GM12865 (cell line): Measurements from ENCODE around the gene CSNK1A1.

Experiments used
- DNase-seq: peaks from one replicate; pipeline ENCODE4 v3.0.0; 2010; ENCODE audit warnings: low read depth
- H3K4me3 ChIP-seq: 2 replicates; pipeline ENCODE4 v1.5.1; 2011; ENCODE audit warnings: mild to moderate bottlenecking, low read depth, low read length, control low read depth
- TF ChIP-seq, protein P1 (sequence below): IDR thresholded peaks from 2 replicates; pipeline ENCODE4 v1.5.1; 2011; ENCODE audit warnings: low read length, control low read depth, low read depth, inconsistent platforms; ENCODE audit not compliant: insufficient read depth; ENCODE audit errors: missing control alignments

CSNK1A1 gene

DNA sequence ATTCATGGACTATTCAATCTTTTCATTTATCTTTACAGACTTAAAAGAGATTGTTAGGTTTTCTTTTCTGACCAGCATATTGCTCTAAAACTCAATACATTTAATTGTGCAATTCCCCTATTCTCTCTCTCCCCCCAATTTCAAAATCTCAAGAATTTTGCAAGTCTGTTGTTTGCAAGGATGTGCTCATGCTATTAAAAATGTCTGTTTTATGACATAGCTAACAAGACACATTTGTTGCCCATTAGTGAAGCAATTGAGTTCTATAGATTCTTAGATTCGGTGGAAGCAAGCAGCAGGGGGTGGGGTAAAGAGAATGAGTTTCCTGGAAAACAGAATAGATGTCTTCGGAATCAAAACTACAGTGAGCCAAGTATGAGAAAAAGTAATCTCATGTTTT is 8.5 kb upstream of the CSNK1A1 start:
- no peak overlapping the region for H3K4me3 ChIP-seq
- TF ChIP-seq, protein P1, sequence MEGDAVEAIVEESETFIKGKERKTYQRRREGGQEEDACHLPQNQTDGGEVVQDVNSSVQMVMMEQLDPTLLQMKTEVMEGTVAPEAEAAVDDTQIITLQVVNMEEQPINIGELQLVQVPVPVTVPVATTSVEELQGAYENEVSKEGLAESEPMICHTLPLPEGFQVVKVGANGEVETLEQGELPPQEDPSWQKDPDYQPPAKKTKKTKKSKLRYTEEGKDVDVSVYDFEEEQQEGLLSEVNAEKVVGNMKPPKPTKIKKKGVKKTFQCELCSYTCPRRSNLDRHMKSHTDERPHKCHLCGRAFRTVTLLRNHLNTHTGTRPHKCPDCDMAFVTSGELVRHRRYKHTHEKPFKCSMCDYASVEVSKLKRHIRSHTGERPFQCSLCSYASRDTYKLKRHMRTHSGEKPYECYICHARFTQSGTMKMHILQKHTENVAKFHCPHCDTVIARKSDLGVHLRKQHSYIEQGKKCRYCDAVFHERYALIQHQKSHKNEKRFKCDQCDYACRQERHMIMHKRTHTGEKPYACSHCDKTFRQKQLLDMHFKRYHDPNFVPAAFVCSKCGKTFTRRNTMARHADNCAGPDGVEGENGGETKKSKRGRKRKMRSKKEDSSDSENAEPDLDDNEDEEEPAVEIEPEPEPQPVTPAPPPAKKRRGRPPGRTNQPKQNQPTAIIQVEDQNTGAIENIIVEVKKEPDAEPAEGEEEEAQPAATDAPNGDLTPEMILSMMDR = no peak
- no peak for DNase-seq

DNA sequence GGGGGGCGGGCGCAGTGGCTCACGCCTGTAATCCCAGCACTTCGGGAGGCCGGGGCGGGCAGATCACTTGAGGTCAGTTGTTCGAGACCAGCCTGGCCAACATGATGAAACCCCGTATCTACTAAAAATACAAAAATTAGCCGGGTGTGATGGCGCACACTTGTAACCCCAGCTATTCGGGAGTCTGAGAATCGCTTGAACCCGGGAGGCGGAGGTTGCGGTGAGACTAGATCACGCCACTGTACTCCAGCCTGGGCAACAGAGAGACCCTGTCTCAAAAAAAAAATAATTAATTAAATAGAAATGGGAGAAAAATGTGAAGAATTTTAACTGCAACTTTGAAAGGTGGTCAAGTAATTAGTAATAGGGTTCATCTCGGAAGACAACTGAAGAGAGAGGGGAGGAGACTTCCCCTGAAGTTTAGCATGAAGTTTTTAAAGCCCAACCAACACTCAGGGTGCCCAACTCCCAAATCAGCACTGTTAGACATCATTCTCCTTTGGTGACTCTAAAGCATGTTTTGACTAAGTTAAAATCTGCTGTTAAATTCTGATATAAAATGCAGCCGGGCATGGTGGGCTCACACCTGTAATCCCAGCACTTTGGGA is 1.4 kb upstream of the CSNK1A1 start:
- TF ChIP-seq, protein P1 = no peak

DNA sequence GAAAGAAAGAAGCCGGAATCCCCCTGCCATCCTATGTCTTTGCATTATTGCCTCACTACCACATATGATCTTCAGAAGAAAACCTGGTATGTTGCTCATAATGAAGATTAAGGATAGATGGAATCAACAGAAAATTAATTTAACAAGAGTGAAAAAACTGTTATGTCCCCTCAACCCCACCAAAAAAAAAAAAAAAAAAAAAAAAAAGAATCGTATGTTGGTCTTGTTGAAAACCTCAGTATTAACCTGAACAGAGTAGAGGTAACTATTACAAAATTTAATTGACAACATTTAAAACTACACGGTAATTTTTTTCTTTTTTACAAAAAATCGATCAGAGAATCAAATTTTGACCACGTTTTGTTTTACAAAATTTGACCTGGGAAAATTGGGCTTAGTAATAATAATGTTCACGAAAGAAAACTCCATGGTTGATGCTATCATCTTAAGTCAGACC is 827 bp upstream of the CSNK1A1 start:
- TF ChIP-seq, protein P1 = no peak
- H3K4me3 ChIP-seq = peak overlapping the region; percentile 66
- no peak for DNase-seq

More for the DNA sequence above, 1.4 kb upstream of the CSNK1A1 start:
- no peak for DNase-seq
- no peak overlapping the region for H3K4me3 ChIP-seq

DNA sequence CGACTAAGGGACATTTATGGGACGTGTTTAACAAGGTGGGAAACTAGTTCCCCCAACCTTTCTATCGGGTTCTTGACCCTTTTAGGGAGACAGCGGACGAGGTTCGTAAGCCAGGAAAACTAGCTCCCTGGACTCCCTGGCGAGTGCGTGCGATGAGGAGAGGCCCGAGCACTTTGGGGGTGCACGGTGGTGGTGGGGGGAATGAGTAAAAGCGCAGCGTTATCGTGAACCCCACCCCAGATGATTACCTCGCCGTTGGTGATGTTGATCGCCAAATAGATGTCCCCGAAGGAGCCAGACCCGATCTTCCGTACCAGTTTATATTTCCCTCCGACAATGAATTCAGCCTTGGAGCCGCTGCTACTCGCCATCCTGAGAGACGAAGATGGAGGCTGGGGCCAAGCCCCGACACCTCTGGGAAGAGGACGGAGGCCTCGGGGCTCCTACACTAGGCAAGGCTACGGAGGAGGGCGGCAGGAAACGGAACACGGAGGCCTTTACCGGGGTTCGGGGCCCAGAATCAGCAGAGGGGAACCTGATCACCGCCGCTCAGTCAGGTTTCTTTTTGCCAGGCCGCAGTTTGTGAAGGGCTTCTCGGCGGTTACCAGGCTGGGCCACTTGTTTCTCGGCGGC is 529 bp downstream of the CSNK1A1 start:
- H3K4me3 ChIP-seq = peak overlapping the region; percentile 87
- no peak for DNase-seq
- TF ChIP-seq, protein P1 = no peak

DNA sequence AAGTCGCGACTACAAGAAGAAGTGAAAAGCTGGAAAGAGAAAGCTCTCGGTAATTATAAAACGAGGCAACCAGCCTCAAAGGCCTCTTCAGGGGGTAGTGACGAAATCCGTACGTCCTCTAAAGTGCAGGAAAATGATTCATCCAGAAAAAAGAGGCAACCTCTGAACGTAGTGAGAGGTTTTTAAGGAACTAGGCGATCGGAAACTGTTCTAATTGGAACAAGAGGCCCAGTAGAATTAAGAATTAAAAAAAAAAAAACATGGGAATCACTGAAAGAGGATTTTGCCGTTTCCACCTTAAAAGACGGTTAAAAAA is 1.0 kb downstream of the CSNK1A1 start:
- TF ChIP-seq, protein P1 = no peak

DNA sequence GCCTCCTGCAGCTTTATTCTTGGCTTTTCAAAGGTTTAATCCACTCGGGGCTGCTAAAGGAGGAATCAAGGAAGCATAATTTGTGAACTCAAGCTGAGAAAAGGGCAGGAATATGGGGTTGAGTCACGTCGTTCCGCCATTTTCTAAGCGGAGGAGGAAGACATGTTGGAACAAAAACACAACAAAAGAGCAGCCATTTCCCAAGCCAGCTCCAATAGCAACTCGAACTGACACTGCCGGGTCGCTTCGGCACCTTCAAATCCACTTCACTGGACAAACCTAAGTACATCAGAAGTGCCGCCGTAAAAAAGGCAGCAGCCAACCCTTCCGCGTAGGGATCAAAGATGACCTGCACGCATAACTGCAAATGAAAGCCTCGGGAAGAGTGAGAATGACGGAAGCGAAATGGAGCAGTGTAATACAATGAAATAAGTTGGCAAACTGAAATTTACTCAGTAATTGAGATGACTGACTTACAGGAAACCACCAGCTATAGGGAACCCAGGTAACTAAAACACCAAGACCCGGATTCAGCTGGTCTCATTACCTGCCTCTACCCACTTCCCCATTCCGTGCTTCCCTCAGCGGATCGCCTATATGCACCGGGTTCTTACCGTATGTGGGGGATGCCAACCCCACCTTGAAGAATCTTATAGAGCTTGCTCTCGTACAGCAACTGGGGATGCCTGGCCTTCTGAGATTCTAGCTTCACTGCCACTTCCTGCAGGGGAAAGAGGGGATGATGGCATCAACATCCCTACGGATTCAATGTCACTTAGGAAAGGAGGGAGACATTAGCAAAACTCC is 1.6 kb downstream of the CSNK1A1 start:
- DNase-seq = peak; percentile 76
- H3K4me3 ChIP-seq = peak overlapping the region; percentile 87
- TF ChIP-seq, protein P1 = no peak

More for the DNA sequence above, 1.0 kb downstream of the CSNK1A1 start:
- peak overlapping the region; percentile 87 for H3K4me3 ChIP-seq
- DNase-seq = no peak
